ENCODE data around the gene SLC12A9.
"Not testable (repeated sequence)": the region's sequence is repeated elsewhere in the genome, so short reads cannot be mapped to it uniquely, and the experiment has no call there.

The SLC12A9 gene

DNA sequence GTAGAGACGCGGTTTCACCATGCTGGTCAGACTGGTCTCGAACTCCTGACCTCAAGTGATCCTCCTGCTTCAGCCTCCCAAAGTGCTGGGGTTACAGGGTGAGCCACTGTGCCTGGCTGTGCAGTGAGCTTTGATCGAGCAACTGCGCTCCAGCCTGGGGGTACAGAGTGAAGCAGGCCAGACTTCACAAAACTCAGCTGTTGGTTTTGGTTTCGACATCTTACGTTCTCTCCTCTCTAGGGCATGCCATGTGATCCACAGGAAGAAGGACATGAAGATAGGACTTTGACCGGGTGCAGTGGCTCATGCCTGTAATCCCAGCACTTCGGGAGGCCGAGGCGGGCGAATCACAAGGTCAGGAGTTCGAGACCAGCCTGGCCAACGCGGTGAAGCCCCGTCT is 36.0 kb upstream of the SLC12A9 start:
- H3K27ac ChIP-seq (ENCODE audit: low read depth, low read length); H3K27me3 ChIP-seq (ENCODE audit: control insufficient read depth in 5 of 5, insufficient read depth in 4 of 5, low read length in 5 of 5); H3K9me3 ChIP-seq (ENCODE audit: control insufficient read depth in 5 of 5, low read length in 5 of 5); H3K4me3 ChIP-seq (ENCODE audit: low read depth in 1 of 5, low read length in 5 of 5); H3K9ac ChIP-seq (ENCODE audit: low read length in 5 of 5); H3K4me1 ChIP-seq (ENCODE audit: control insufficient read depth in 5 of 5, insufficient read depth in 5 of 5, low read length in 5 of 5): not testable (repeated sequence)
- H3K36me3 ChIP-seq (ENCODE audit: control insufficient read depth in 5 of 5, insufficient read depth in 5 of 5, low read length in 5 of 5) = peaks cover 0 to 75% (median 50%) of the 10 kb centered on the region in 5 donors

- Histone ChIP-seq H3K27ac (ENCODE audit: low read depth, low read length) (no peak overlapping the region), H3K9ac (ENCODE audit: low read length in 5 of 5) (no peak overlapping the region), H3K4me3 (ENCODE audit: low read depth in 1 of 5, low read length in 5 of 5) (no peak overlapping the region), H3K36me3 (ENCODE audit: control insufficient read depth in 5 of 5, insufficient read depth in 5 of 5, low read length in 5 of 5) (peaks cover 0 to 76% (median 53%) of the 10 kb centered on the region in 5 donors), H3K4me1 (ENCODE audit: control insufficient read depth in 5 of 5, insufficient read depth in 5 of 5, low read length in 5 of 5) (peaks cover 0 to 3% (median 0%) of the 10 kb centered on the region in 5 donors), H3K27me3 (ENCODE audit: control insufficient read depth in 5 of 5, insufficient read depth in 4 of 5, low read length in 5 of 5) (no peaks in the 10 kb centered on the region), H3K9me3 (ENCODE audit: control insufficient read depth in 5 of 5, low read length in 5 of 5) (no peaks in the 10 kb centered on the region)
Measured at GRCh38 chr7:100817097-100817496, 35.4 kb upstream of the SLC12A9 start.

- H3K4me3 ChIP-seq (ENCODE audit: low read depth in 1 of 5, low read length in 5 of 5) = no peak overlapping the region
- no peak overlapping the region for H3K9ac ChIP-seq (ENCODE audit: low read length in 5 of 5)
- H3K36me3 ChIP-seq (ENCODE audit: control insufficient read depth in 5 of 5, insufficient read depth in 5 of 5, low read length in 5 of 5) = peaks cover 0 to 77% (median 52%) of the 10 kb centered on the region in 5 donors
- no peaks in the 10 kb centered on the region for H3K9me3 ChIP-seq (ENCODE audit: control insufficient read depth in 5 of 5, low read length in 5 of 5)
- peaks cover 0 to under 1% (median 0%) of the 10 kb centered on the region in 5 donors for H3K27me3 ChIP-seq (ENCODE audit: control insufficient read depth in 5 of 5, insufficient read depth in 4 of 5, low read length in 5 of 5)
- no peak overlapping the region for H3K27ac ChIP-seq (ENCODE audit: low read depth, low read length)
- peaks cover 0 to 3% (median 0%) of the 10 kb centered on the region in 5 donors for H3K4me1 ChIP-seq (ENCODE audit: control insufficient read depth in 5 of 5, insufficient read depth in 5 of 5, low read length in 5 of 5)
Measured at GRCh38 chr7:100818366-100818765, 34.1 kb upstream of the SLC12A9 start.

- Histone ChIP-seq H3K36me3 (ENCODE audit: control insufficient read depth in 5 of 5, insufficient read depth in 5 of 5, low read length in 5 of 5) (peaks cover 0 to 77% (median 52%) of the 10 kb centered on the region in 5 donors), H3K27ac (ENCODE audit: low read depth, low read length) (no peak overlapping the region), H3K27me3 (ENCODE audit: control insufficient read depth in 5 of 5, insufficient read depth in 4 of 5, low read length in 5 of 5) (peaks cover 0 to 4% (median 0%) of the 10 kb centered on the region in 5 donors), H3K4me3 (ENCODE audit: low read depth in 1 of 5, low read length in 5 of 5) (no peak overlapping the region), H3K4me1 (ENCODE audit: control insufficient read depth in 5 of 5, insufficient read depth in 5 of 5, low read length in 5 of 5) (peaks cover 0 to 1% (median 0%) of the 10 kb centered on the region in 5 donors), H3K9me3 (ENCODE audit: control insufficient read depth in 5 of 5, low read length in 5 of 5) (no peaks in the 10 kb centered on the region), H3K9ac (ENCODE audit: low read length in 5 of 5) (no peak overlapping the region)
Measured at GRCh38 chr7:100818825-100819224, 33.7 kb upstream of the SLC12A9 start.

- Histone ChIP-seq H3K36me3 (ENCODE audit: control insufficient read depth in 5 of 5, insufficient read depth in 5 of 5, low read length in 5 of 5) (peaks cover 0 to 71% (median 51%) of the 10 kb centered on the region in 5 donors), H3K27ac (ENCODE audit: low read depth, low read length) (no peak overlapping the region)
Measured at GRCh38 chr7:100819586-100819985, 32.9 kb upstream of the SLC12A9 start.

GRCh38 chr7:100822236-100823139 is 30.0 kb upstream of the SLC12A9 start:
- Histone ChIP-seq H3K4me3 (ENCODE audit: low read depth in 1 of 5, low read length in 5 of 5) (no peak overlapping the region), H3K27me3 (ENCODE audit: control insufficient read depth in 5 of 5, insufficient read depth in 4 of 5, low read length in 5 of 5) (peaks cover 11 to 23% (median 18%) of the 10 kb centered on the region in 5 donors), H3K9ac (ENCODE audit: low read length in 5 of 5) (no peak overlapping the region), H3K9me3 (ENCODE audit: control insufficient read depth in 5 of 5, low read length in 5 of 5) (no peaks in the 10 kb centered on the region), H3K36me3 (ENCODE audit: control insufficient read depth in 5 of 5, insufficient read depth in 5 of 5, low read length in 5 of 5) (peaks cover 0 to 49% (median 37%) of the 10 kb centered on the region in 5 donors), H3K4me1 (ENCODE audit: control insufficient read depth in 5 of 5, insufficient read depth in 5 of 5, low read length in 5 of 5) (peaks cover 0 to 30% (median 19%) of the 10 kb centered on the region in 5 donors), H3K27ac (ENCODE audit: low read depth, low read length) (no peak overlapping the region)

More at GRCh38 chr7:100819586-100819985, 32.9 kb upstream of the SLC12A9 start:
- Histone ChIP-seq H3K4me1 (ENCODE audit: control insufficient read depth in 5 of 5, insufficient read depth in 5 of 5, low read length in 5 of 5) (peaks cover 0 to 7% (median 0%) of the 10 kb centered on the region in 5 donors), H3K4me3 (ENCODE audit: low read depth in 1 of 5, low read length in 5 of 5) (no peak overlapping the region), H3K9ac (ENCODE audit: low read length in 5 of 5) (no peak overlapping the region), H3K9me3 (ENCODE audit: control insufficient read depth in 5 of 5, low read length in 5 of 5) (no peaks in the 10 kb centered on the region), H3K27me3 (ENCODE audit: control insufficient read depth in 5 of 5, insufficient read depth in 4 of 5, low read length in 5 of 5) (peaks cover 0 to 10% (median 7%) of the 10 kb centered on the region in 5 donors)

DNA sequence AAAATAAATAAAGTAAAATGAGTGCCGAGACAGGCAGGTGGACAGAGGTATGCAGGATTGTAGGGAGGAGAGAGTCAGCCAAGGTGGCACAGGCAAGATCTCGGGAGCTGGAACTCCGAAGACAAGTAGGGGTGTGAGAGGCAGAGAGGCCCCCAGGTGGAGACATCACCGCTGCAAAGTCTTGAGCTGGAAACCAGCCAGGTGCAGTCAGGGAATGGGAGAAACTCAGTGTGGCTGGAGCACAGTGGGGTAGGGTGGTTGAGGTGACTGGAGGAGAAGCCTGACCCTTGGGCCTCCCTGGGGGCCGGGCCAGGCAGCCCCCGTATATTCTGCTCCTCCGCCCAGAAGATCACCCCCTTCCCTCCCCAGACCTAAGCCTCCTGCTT is 29.4 kb upstream of the SLC12A9 start:
- Histone ChIP-seq H3K4me1 (ENCODE audit: control insufficient read depth in 5 of 5, insufficient read depth in 5 of 5, low read length in 5 of 5) (peaks cover 0 to 36% (median 25%) of the 10 kb centered on the region in 5 donors), H3K27ac (ENCODE audit: low read depth, low read length) (no peak overlapping the region), H3K36me3 (ENCODE audit: control insufficient read depth in 5 of 5, insufficient read depth in 5 of 5, low read length in 5 of 5) (peaks cover 0 to 48% (median 37%) of the 10 kb centered on the region in 5 donors)

GRCh38 chr7:100823534-100823933 is 29.0 kb upstream of the SLC12A9 start:
- Histone ChIP-seq H3K27me3 (ENCODE audit: control insufficient read depth in 5 of 5, insufficient read depth in 4 of 5, low read length in 5 of 5) (peaks cover 15 to 28% (median 23%) of the 10 kb centered on the region in 5 donors), H3K4me3 (ENCODE audit: low read depth in 1 of 5, low read length in 5 of 5) (no peak overlapping the region), H3K36me3 (ENCODE audit: control insufficient read depth in 5 of 5, insufficient read depth in 5 of 5, low read length in 5 of 5) (peaks cover 0 to 44% (median 34%) of the 10 kb centered on the region in 5 donors), H3K9me3 (ENCODE audit: control insufficient read depth in 5 of 5, low read length in 5 of 5) (no peaks in the 10 kb centered on the region), H3K9ac (ENCODE audit: low read length in 5 of 5) (no peak overlapping the region), H3K4me1 (ENCODE audit: control insufficient read depth in 5 of 5, insufficient read depth in 5 of 5, low read length in 5 of 5) (peaks cover 0 to 37% (median 26%) of the 10 kb centered on the region in 5 donors), H3K27ac (ENCODE audit: low read depth, low read length) (no peak overlapping the region)

More for the DNA sequence above, 29.4 kb upstream of the SLC12A9 start:
- Histone ChIP-seq H3K9ac (ENCODE audit: low read length in 5 of 5) (no peak overlapping the region), H3K4me3 (ENCODE audit: low read depth in 1 of 5, low read length in 5 of 5) (no peak overlapping the region), H3K9me3 (ENCODE audit: control insufficient read depth in 5 of 5, low read length in 5 of 5) (no peaks in the 10 kb centered on the region), H3K27me3 (ENCODE audit: control insufficient read depth in 5 of 5, insufficient read depth in 4 of 5, low read length in 5 of 5) (peaks cover 15 to 27% (median 22%) of the 10 kb centered on the region in 5 donors)

DNA sequence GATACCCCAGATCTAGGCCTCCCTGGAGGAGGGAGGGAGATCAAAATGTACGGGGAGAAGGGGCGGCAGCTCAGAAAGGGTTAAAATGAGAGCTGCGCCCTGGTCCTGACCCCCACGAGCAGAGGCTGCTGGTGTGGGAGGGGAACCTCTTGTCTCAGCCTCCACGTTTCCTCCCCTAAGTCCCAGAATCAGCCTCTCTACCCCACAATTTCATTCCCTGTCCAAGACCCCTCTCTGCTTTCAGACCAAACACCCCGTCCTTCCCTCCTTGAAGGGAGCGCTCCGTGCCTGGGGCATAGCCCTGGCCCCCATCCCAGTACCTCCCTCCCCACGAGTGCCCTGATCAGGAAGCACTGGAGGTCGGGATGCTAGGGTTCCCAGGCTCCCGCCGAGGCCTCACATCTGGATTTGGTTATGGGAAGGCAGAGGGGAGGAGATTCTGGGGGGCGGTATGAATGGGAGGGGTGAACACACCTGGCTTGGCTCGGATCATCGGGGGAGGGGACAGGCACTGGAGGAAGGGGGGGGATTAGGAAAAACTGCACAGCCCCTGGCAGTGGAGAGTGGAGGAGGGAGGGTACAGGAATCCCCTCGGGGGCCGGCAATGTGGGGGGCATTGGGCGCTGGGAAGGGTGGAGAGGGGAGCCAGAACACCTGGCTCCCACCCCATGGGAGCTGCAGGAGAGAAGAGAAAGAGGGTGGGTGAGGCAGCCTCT is 27.9 kb upstream of the SLC12A9 start:
- Histone ChIP-seq H3K27ac (ENCODE audit: low read depth, low read length) (no peak overlapping the region), H3K9me3 (ENCODE audit: control insufficient read depth in 5 of 5, low read length in 5 of 5) (no peaks in the 10 kb centered on the region), H3K36me3 (ENCODE audit: control insufficient read depth in 5 of 5, insufficient read depth in 5 of 5, low read length in 5 of 5) (peaks cover 0 to 34% (median 28%) of the 10 kb centered on the region in 5 donors), H3K4me1 (ENCODE audit: control insufficient read depth in 5 of 5, insufficient read depth in 5 of 5, low read length in 5 of 5) (peaks cover 0 to 42% (median 28%) of the 10 kb centered on the region in 5 donors), H3K9ac (ENCODE audit: low read length in 5 of 5) (peak overlapping the region in 1 of 5 donors; percentile 76), H3K4me3 (ENCODE audit: low read depth in 1 of 5, low read length in 5 of 5) (peak overlapping the region in 4 of 5 donors; percentile 71 to 76 (median 76)), H3K27me3 (ENCODE audit: control insufficient read depth in 5 of 5, insufficient read depth in 4 of 5, low read length in 5 of 5) (peaks cover 15 to 36% (median 27%) of the 10 kb centered on the region in 5 donors)

Data from subcutaneous abdominal adipose tissue (tissue), 5 donors.